PC-3 (cell line): Measurements from ENCODE around the gene AOPEP. TPM values are rescaled to one million over a fixed set of nuclear protein-coding genes. Genes with fewer than 3 reads are reported as not detected.

Source experiments
- ATAC-seq: fragments of 200-7000 bp; cut with Tn5 transposase; 2 replicates; pipeline ENCODE4 v1.9.1; 2020; ENCODE audit warnings: mild to moderate bottlenecking, moderate library complexity
- BruUV-seq: library from RNA; stranded (reverse); fragments of 400-500 nt; replicated peaks from 2 replicates; lab custom pipeline; 2021; lab: Mats Ljungman, UMichigan
- CTCF ChIA-PET: fragments of 300-600 bp; sonication (Branson Sonifier 250); formaldehyde crosslinking; loops from one replicate; lab custom pipeline; 2022; ENCODE audit warnings: antibody characterized with exemption; lab: Charles Lee
- POLR2A ChIA-PET: fragments of 300-600 bp; sonication (Branson Sonifier 250); formaldehyde crosslinking; loops from one replicate; lab custom pipeline; 2022; ENCODE audit warnings: antibody characterized with exemption; ENCODE audit not compliant: unreplicated experiment; lab: Charles Lee
- DNase-seq: peaks from one replicate; pipeline ENCODE4 v3.0.0-alpha.2; 2015
- H2AFZ ChIP-seq: fragments of 300-600 bp; sonication (generic); 2 replicates; pipeline ENCODE4 v1.6.0; 2016; ENCODE audit warnings: antibody characterized with exemption, low read length
- H3F3A ChIP-seq: fragments of 300-600 bp; sonication (generic); one replicate; pipeline ENCODE4 v1.6.0; 2017; ENCODE audit warnings: antibody characterized with exemption, low read length, control low read depth, mild to moderate bottlenecking; ENCODE audit not compliant: unreplicated experiment
- H3K27ac ChIP-seq: fragments of 300-600 bp; sonication (generic); 2 replicates; pipeline ENCODE4 v1.5.1; 2016; ENCODE audit warnings: mild to moderate bottlenecking, low read length
- H3K27me3 ChIP-seq: fragments of 300-600 bp; sonication (generic); 2 replicates; pipeline ENCODE4 v1.6.1; 2016; ENCODE audit warnings: low read length, mixed read lengths
- H3K36me3 ChIP-seq: fragments of 300-600 bp; sonication (generic); 2 replicates; pipeline ENCODE4 v1.6.1; 2016; ENCODE audit warnings: low read depth, mixed run types, low read length, mixed read lengths
- H3K4me1 ChIP-seq: fragments of 300-600 bp; sonication (generic); 2 replicates; pipeline ENCODE4 v1.5.1; 2016; ENCODE audit warnings: low read length; ENCODE audit not compliant: insufficient read depth
- H3K4me2 ChIP-seq: fragments of 300-600 bp; sonication (generic); 2 replicates; pipeline ENCODE4 v1.6.0; 2016; ENCODE audit warnings: low read length
- H3K4me3 ChIP-seq: fragments of 300-600 bp; sonication (generic); 2 replicates; pipeline ENCODE4 v1.5.1; 2016; ENCODE audit warnings: mild to moderate bottlenecking, low read length, mixed read lengths
- H3K79me2 ChIP-seq: fragments of 300-600 bp; sonication (generic); 2 replicates; pipeline ENCODE4 v1.6.1; 2017; ENCODE audit warnings: low read length, mixed read lengths
- H3K9ac ChIP-seq: fragments of 300-600 bp; sonication (generic); 2 replicates; pipeline ENCODE4 v1.6.0; 2016; ENCODE audit warnings: mild to moderate bottlenecking, low read length
- H3K9me2 ChIP-seq: fragments of 300-600 bp; sonication (generic); replicated peaks from 2 replicates; pipeline ENCODE4 v1.6.1; 2016; ENCODE audit warnings: mixed run types, low read length, mixed read lengths
- H3K9me3 ChIP-seq: fragments of 300-600 bp; sonication (generic); 2 replicates; pipeline ENCODE4 v1.6.1; 2016; ENCODE audit warnings: low read length, mixed read lengths
- H4K20me1 ChIP-seq: fragments of 300-600 bp; sonication (generic); 2 replicates; pipeline ENCODE4 v1.6.1; 2016; ENCODE audit warnings: low read length, mixed read lengths
- EZH2 ChIP-seq: fragments of 300-600 bp; sonication (generic); IDR thresholded peaks from one replicate; pipeline ENCODE4 v1.6.1; 2017; ENCODE audit warnings: antibody characterized with exemption, mild to moderate bottlenecking, low read length; ENCODE audit not compliant: unreplicated experiment
- EZH2phosphoT487 ChIP-seq: fragments of 300-600 bp; sonication (generic); IDR thresholded peaks from 2 replicates; pipeline ENCODE4 v1.6.1; 2018; ENCODE audit warnings: mild to moderate bottlenecking, antibody characterized with exemption, low read length, borderline replicate concordance
- intact Hi-C: fragments of 100-400 bp; cut with micrococcal nuclease; formaldehyde crosslinking; loops from 2 replicates; pipeline ENCODE4 v1.9.0; 2023
- total RNA-seq: library from RNA; depleted of rRNA; stranded (reverse); fragments of >200 nt; gene quantifications from 2 replicates; pipeline ENCODE4 v1.2.3, GENCODE V29; 2014
- TF ChIP-seq, protein P1 (sequence below): fragments of 300-600 bp; sonication (generic); conservative IDR thresholded peaks from 2 replicates; pipeline ENCODE4 v1.5.1; 2017; ENCODE audit warnings: antibody characterized with exemption, low read depth, mild to moderate bottlenecking, low read length

AOPEP gene
- total RNA-seq, 1 experiment from 2014 or later = 23.1 TPM

DNA sequence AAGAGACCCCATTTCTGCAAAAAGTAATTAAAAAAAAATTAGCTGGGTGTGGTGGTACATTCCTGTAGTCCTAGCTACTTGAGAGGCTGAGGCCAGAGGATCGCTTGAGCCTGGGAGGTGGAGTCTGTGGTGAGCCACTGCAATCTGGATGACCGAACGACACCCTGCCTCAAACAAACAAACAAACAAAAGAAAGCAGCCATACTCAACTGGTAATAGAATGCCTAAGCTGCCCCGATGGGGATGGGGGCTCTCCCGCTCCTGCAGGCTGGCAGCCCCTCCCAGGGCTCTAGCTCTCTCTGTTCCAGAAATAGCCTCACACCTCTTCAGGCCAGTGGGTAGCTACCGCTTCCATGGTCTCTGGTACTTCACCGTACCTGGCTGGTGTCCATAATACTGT lies 349.2 kb downstream of the AOPEP start:
- Histone ChIP-seq H3K27ac (no peak overlapping the region), H3K27me3 (no peaks in the 10 kb centered on the region), H3K9ac (no peak overlapping the region), H3F3A (no peaks in the 10 kb centered on the region), H3K4me3 (no peak overlapping the region), H2AFZ (no peak overlapping the region), H4K20me1 (no peaks in the 10 kb centered on the region), H3K4me2 (no peak overlapping the region), H3K4me1 (no peaks in the 10 kb centered on the region), H3K36me3 (no peaks in the 10 kb centered on the region; the same call in 1 of the 2 replicates), H3K9me3 (no peaks in the 10 kb centered on the region), H3K9me2 (no peaks in the 10 kb centered on the region), H3K79me2 (peaks cover 16% of the 10 kb centered on the region; the same call in 1 of the 2 replicates)
- ATAC-seq (no peak), DNase-seq (no peak)
- no TSS peak for BruUV-seq
- intact Hi-C loops = no loop called here
- TF ChIP-seq EZH2 (no peak), EZH2phosphoT487 (no peak)
- TF ChIP-seq, protein P1, sequence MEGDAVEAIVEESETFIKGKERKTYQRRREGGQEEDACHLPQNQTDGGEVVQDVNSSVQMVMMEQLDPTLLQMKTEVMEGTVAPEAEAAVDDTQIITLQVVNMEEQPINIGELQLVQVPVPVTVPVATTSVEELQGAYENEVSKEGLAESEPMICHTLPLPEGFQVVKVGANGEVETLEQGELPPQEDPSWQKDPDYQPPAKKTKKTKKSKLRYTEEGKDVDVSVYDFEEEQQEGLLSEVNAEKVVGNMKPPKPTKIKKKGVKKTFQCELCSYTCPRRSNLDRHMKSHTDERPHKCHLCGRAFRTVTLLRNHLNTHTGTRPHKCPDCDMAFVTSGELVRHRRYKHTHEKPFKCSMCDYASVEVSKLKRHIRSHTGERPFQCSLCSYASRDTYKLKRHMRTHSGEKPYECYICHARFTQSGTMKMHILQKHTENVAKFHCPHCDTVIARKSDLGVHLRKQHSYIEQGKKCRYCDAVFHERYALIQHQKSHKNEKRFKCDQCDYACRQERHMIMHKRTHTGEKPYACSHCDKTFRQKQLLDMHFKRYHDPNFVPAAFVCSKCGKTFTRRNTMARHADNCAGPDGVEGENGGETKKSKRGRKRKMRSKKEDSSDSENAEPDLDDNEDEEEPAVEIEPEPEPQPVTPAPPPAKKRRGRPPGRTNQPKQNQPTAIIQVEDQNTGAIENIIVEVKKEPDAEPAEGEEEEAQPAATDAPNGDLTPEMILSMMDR = no peak
- POLR2A ChIA-PET = no interaction called here
- CTCF ChIA-PET = no interaction called here

GRCh38 chr9:95076696-95077052 lies 350.2 kb downstream of the AOPEP start:
- BruUV-seq = no TSS peak

More at GRCh38 chr9:95076696-95077052, 350.2 kb downstream of the AOPEP start:
- Histone ChIP-seq H3K9ac (no peak overlapping the region), H3K27me3 (no peaks in the 10 kb centered on the region), H3K4me1 (no peaks in the 10 kb centered on the region), H3F3A (no peaks in the 10 kb centered on the region), H3K9me2 (no peaks in the 10 kb centered on the region), H3K4me2 (no peak overlapping the region), H3K9me3 (no peaks in the 10 kb centered on the region), H4K20me1 (no peaks in the 10 kb centered on the region), H3K27ac (no peak overlapping the region), H3K79me2 (peaks cover 10% of the 10 kb centered on the region; the same call in 1 of the 2 replicates), H3K4me3 (no peak overlapping the region), H3K36me3 (peaks cover 2% of the 10 kb centered on the region; the same call in 1 of the 2 replicates), H2AFZ (no peak overlapping the region)
- ATAC-seq (no peak), DNase-seq (no peak)
- TF ChIP-seq EZH2 (no peak), EZH2phosphoT487 (no peak)
- TF ChIP-seq, protein P1 = no peak
- ChIA-PET POLR2A (no interaction called here), CTCF (no interaction called here)
- intact Hi-C loops = no loop called here
